ENCODE data around the gene MAPK4. TPM values are rescaled to one million over a fixed set of nuclear protein-coding genes. Genes with fewer than 3 reads are reported as not detected.

Gene MAPK4
- total and polyA plus RNA-seq, 10 of the 15 experiments (the other 5 are each of a cell fraction or from before 2014, with no cell fraction given), result 0.03 to 0.11 (median 0.06) TPM; not detected in 4

- TF ChIP-seq HSF1 (IDR thresholded peaks at IDR 0.05; ENCODE audit: low read depth, low read length) (no peak), TCF7 (IDR thresholded peaks at IDR 0.05; ENCODE audit: borderline replicate concordance) (no peak), CREM (IDR thresholded peaks at IDR 0.05; ENCODE audit: low read depth) (no peak), ATF3 (IDR thresholded peaks at IDR 0.05; ENCODE audit: borderline replicate concordance, extremely low read depth, low read depth, low read length) (no peak), ZSCAN29 (IDR thresholded peaks at IDR 0.05) (no peak), CBX5 (IDR thresholded peaks at IDR 0.05; ENCODE audit: low read depth) (no peak), NRF1 (conservative IDR thresholded peaks at IDR 0.05; ENCODE audit: low read depth, low read length) (no peak), EED (IDR thresholded peaks at IDR 0.05; ENCODE audit: low read depth) (no peak), KDM1A (IDR thresholded peaks at IDR 0.05; ENCODE audit: borderline replicate concordance) (no peak), TCF12 (IDR thresholded peaks at IDR 0.05; ENCODE audit: low read depth, low read length) (no peak), RELA (IDR thresholded peaks at IDR 0.05; ENCODE audit: borderline replicate concordance, partially characterized antibody) (no peak), ZBTB4 (CRISPR knock-in tag; IDR thresholded peaks at IDR 0.05) (no peak)
These were observed 188.0 kb downstream of the MAPK4 start (continued) for GRCh38 chr18:50747849-50748242.

Data from GM12878 (cell line).